HUDEP-2 (cell line): ENCODE measurements around the gene NCOA7.
A peak's percentile ranks its signal among the peaks of the same experiment; 100 is the strongest.
"Not testable (repeated sequence)": the region's sequence is repeated elsewhere in the genome, so short reads cannot be mapped to it uniquely, and the experiment has no call there.

Source experiments
- DNase-seq, 76 experiments: peaks; one replicate each; lab custom pipeline; 2025; ENCODE audit not compliant: unreplicated experiment in 76 of 76; lab: John Stamatoyannopoulos, UW

The NCOA7 gene

DNA sequence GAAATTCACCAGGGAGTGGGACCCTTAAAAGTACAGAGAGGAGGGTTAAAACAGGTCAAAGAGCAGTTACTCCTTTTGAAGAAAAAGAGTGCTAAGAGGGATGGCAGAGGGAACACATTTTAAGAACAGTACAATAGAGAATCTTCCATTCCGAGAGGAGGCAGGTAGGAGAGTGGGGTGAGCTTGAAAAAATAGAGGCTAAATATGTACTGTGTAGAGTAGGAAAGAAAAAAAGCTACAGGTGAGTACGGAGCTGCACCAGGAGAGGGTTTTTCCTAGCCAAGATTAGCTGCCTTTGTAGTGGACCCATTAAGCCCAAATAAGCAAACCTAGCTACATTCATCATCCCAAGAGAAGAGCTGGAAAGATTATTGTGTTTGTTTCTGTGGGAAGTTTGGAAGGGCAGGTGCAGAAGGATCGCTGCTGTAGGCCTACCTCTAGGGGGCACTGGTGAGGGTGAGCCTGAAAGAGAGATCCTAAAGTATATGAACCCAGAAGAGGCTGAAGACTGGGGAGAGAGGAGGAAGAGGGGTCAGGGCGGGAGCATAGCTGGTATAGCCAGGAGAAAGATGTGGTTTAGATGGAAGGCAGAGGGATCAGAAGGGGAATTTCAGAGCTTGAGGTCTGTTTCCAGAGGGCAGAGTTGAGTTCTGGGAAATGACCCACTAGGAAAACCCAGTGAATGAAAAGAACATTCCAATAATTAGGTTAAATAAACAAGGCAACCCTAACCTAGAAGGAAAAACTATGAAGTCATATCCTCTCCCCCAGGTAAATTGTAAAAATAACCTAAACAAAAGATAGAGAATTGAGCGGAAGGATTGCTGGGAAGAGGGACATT is 115.6 kb downstream of the NCOA7 start:
- peak in 59 of 76 experiments; percentile 11 to 81 (median 47) for DNase-seq

- DNase-seq: no peak
These were observed 119.8 kb downstream of the NCOA7 start for GRCh38 chr6:125910527-125910926.

GRCh38 chr6:125911051-125911451 is 120.3 kb downstream of the NCOA7 start:
- not testable (repeated sequence) for DNase-seq

GRCh38 chr6:125912430-125912829 is 121.7 kb downstream of the NCOA7 start:
- DNase-seq: not testable (repeated sequence)

DNA sequence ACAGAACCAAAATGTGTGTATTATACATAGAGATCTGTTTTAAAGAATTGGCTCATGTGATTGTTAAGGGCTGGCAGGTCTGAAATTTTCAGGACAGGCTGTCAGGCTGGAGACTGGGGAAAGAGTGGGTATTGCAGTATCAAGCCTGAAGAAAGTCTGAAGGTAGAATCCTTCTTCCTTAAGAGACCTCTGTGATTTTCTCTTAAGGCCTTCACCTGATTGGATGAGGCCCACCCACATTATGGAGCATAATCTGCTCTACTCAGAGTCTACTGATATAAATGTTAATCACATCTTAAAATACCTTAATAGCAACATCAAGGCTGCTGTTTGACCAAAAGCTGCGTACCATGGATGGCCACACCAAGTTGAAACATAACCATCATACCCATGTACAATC is 122.4 kb downstream of the NCOA7 start:
- no peak for DNase-seq

DNA sequence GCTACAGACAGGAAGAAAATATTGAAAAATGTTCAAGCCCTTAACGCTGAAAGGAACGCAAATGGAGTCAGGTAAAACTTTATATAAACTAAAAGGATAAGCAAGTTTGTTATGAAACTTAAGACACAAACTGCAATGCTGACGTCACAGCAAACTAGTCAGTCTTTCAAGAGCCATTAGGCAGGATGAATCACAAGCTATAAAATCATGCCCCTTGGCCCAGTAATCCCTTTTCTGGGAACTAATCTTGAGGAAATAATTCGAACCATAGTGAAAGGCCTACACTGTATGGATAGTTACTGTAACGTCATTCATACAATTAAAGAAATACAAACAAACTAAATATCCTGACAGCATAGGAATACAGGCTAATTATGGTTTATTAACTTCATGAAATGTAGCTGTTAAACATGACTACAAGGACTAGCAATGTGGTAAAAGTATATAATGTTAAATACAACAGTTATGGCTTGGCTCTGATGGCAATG is 123.1 kb downstream of the NCOA7 start:
- DNase-seq: no peak

- DNase-seq: no peak
These were observed 127.5 kb downstream of the NCOA7 start for GRCh38 chr6:125918230-125918629.

- no peak for DNase-seq
These were observed 128.2 kb downstream of the NCOA7 start for GRCh38 chr6:125918681-125919566.

- no peak for DNase-seq
These were observed 128.9 kb downstream of the NCOA7 start for GRCh38 chr6:125919618-125920017.

DNA sequence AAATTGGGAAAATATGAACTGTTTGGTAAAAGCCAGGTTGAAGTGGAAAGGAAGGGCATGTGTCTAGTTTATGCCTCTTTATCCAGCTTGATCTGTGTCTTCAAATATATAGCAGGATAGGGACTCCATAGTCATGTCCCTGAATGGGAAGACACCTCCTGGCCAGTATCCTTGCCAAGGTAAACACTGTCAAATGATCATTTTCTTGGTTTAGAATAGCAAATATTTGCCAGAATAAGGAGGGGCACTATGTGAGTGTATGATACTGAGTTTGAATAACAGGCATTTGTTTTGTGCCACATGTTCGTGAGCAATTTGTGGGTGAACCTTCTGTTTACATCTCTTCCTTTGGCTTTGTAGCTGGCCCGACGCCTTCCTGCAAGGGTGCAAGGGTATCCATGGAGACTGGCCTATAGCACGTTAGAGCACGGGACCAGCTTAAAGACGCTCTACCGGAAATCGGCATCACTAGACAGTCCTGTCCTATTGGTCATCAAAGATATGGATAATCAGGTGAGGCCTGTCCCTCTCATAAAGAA is 131.6 kb downstream of the NCOA7 start:
- no peak for DNase-seq

GRCh38 chr6:125923366-125923877 is 132.7 kb downstream of the NCOA7 start:
- peak in 1 of 76 experiments; percentile 8 for DNase-seq

DNA sequence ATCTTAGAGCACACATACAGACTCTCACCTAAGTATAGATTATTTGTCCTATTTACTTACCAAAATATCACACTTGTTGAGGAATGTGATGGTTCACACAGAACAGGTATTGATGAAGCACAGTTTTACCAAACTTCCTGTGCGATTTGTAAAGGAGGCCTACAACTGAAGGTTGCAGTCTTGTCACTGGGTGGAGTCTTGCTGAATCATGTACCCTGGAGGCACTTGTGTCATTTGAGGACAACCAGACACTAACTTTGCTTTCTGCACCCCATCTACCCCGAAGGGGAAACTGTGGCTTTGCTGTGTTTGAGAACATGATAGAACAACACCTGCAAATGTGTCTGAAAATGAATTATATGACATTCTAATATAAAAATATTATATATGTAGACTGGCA is 133.4 kb downstream of the NCOA7 start:
- DNase-seq: peak in 33 of 76 experiments; percentile 3 to 59 (median 39)

- DNase-seq: no peak
These were observed 134.1 kb downstream of the NCOA7 start for GRCh38 chr6:125924697-125925358.

- no peak for DNase-seq
These were observed 136.0 kb downstream of the NCOA7 start for GRCh38 chr6:125926711-125927110.

- no peak for DNase-seq
These were observed 137.0 kb downstream of the NCOA7 start for GRCh38 chr6:125927761-125928160.

DNA sequence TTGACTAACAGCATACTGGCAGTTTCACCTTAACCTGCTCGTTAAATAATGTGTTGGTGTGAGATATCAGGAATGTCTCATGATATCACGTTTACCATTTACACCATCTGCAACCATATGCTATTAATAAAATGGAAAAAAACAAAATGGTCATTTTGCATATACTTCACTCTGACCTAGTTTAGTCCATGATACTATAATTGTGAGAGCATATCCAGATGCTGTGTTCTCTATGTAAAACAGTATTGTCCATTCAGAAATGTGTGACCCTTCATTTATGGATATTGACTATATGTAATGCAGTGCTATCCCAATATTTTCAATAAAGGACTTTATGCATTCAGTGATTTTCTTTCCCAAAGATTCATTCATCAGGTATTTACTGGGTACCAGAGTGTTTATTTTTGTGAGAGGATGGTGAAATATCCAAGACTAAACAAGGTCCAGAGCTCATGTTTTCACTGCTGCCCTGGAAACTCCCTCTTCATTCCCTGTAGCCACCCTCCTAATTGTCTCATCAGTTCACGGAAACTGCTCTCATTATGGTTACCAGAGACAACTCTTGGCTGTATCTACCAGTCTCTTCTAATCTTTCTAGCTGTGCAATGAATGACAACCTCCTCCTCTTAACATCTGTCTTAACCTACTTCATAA is 140.1 kb downstream of the NCOA7 start:
- DNase-seq: no peak

GRCh38 chr6:125931733-125932450 is 141.1 kb downstream of the NCOA7 start:
- no peak for DNase-seq

DNA sequence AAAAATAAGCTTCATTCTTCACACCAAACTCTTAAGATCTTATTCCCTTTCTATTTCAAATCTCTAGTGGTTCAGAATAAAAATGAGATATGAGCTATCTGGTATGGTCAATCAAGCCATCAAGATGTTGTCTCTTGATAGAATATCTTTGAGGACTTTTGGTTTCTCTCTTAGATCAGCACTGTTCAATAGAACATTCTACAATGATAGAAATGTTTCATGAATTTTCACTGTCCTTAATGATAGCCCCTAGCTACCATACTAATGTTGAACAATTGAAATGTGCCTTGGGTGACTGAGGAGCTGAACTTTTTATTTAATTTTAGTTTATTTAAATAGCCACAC is 141.7 kb downstream of the NCOA7 start:
- DNase-seq: no peak

- not testable (repeated sequence) for DNase-seq
These were observed 144.8 kb downstream of the NCOA7 start for GRCh38 chr6:125935520-125935919.
